GM18867 (cell line): ENCODE measurements around the gene TEX29.

ENCODE experiments used
- ATAC-seq: cut with Tn5 transposase; IDR thresholded peaks from one replicate; pipeline ENCODE4 v1.9.1; 2021; ENCODE audit warnings: mild to moderate bottlenecking, moderate library complexity; ENCODE audit not compliant: unreplicated experiment

The TEX29 gene

GRCh38 chr13:111319521-111319920, 921 bp upstream of the TEX29 start:
- no peak for ATAC-seq

- ATAC-seq: no peak
Measured at GRCh38 chr13:111322001-111322915, 1.8 kb downstream of the TEX29 start.

- ATAC-seq: no peak
Measured at GRCh38 chr13:111322916-111323331, 2.5 kb downstream of the TEX29 start.

- ATAC-seq: no peak
Measured at GRCh38 chr13:111323549-111323948, 3.1 kb downstream of the TEX29 start.

- ATAC-seq: no peak
Measured at GRCh38 chr13:111323950-111324651, 3.7 kb downstream of the TEX29 start.

- ATAC-seq: no peak
Measured at GRCh38 chr13:111324736-111325135, 4.3 kb downstream of the TEX29 start.

GRCh38 chr13:111325146-111325890, 4.9 kb downstream of the TEX29 start:
- no peak for ATAC-seq

GRCh38 chr13:111325941-111326620, 5.6 kb downstream of the TEX29 start:
- no peak for ATAC-seq

- ATAC-seq: no peak
Measured at GRCh38 chr13:111326621-111326965, 6.2 kb downstream of the TEX29 start.

GRCh38 chr13:111326981-111327642, 6.7 kb downstream of the TEX29 start:
- no peak for ATAC-seq

GRCh38 chr13:111327730-111328573, 7.5 kb downstream of the TEX29 start:
- ATAC-seq: no peak

- ATAC-seq: no peak
Measured at GRCh38 chr13:111328574-111329410, 8.3 kb downstream of the TEX29 start.

GRCh38 chr13:111329641-111330040, 9.2 kb downstream of the TEX29 start:
- ATAC-seq: no peak

GRCh38 chr13:111330066-111330610, 9.7 kb downstream of the TEX29 start:
- ATAC-seq: no peak

- no peak for ATAC-seq
Measured at GRCh38 chr13:111335298-111335697, 14.9 kb downstream of the TEX29 start.

- ATAC-seq: no peak
Measured at GRCh38 chr13:111336666-111337065, 16.2 kb downstream of the TEX29 start.

- ATAC-seq: no peak
Measured at GRCh38 chr13:111337206-111337605, 16.8 kb downstream of the TEX29 start.

GRCh38 chr13:111337741-111338140, 17.3 kb downstream of the TEX29 start:
- ATAC-seq: no peak
